SK-N-DZ (cell line): ENCODE data around the gene FKBP14.

Experiments
- DNase-seq: peaks from one replicate; pipeline ENCODE4 v3.0.0-alpha.2; 2015; ENCODE audit warnings: low spot score

Gene FKBP14

DNA sequence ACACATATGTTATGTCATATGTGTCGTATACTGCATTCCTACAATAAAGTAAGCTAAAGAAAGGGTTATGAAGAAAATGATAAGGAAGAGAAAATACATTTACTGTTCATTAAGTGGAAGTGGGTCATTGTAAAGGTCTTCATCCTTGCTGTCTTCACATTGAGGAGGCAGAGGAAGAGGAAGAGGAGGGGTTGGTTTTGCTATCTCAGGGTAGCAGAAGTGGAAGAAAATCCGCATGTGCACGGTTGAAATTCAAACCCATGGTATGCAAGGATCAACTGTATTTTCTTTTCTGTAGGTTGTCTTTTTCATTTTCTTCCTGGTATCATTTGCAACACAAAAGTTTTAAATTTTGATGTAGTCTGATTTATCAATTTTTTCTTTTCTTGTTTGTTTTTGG is 8.0 kb upstream of the FKBP14 start:
- no peak for DNase-seq

DNA sequence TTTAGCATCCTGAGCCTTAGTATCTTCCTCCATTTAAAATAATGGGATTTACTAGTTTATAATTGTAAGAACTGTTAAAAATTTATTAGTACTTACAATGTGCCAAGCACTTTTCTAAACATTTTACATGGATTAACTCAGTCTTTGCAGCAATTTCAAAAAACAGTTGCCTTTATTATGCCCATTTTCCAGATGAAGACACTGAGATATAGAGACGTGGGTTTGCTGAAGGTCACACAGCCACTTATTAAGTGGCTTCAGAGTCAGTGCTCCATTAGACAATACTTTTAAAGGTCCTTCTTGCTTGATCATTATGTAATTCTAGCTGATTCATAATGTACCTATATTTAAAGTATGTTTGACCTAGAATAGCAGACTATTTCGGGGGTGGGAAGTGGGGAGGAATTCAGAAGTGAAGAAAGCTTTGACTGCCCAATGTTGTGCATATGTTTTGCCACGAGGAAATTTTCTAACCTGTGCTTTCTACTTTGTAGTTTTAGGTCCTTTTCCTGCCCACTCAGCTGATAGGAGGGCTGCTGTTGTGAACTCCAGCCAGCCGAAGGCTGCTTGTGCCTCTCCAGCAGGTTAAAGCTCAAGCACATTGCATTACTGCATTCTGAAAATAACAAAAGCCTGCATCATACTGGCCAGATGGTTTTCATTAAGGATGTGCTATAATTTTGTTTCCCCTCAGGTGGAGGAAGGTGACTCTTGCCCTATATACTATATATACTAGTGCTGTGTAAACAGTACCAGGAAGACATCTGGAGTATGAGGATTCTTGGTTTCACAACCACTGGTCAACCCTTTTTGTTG is 6.0 kb upstream of the FKBP14 start:
- peak; percentile 46 for DNase-seq

DNA sequence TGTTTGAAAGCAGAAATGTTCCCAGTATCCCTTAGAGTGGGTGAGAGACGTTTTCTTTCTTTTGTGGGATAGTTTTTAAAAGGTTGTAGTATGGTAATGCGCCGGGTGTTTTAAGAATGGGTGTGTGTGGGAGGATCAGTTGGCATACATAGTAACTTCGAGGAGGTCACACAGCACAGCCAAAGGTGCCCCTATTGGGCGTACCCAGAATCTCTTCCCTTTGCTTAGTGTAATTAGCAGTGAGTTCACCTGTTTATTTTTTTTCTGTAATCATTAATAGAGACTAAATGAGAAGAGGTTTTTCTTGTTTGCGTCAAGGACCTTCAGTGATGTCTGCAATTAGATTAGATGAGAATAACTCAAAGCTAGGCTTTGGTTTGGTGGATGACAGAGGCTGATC is 3.2 kb upstream of the FKBP14 start:
- DNase-seq = no peak

DNA sequence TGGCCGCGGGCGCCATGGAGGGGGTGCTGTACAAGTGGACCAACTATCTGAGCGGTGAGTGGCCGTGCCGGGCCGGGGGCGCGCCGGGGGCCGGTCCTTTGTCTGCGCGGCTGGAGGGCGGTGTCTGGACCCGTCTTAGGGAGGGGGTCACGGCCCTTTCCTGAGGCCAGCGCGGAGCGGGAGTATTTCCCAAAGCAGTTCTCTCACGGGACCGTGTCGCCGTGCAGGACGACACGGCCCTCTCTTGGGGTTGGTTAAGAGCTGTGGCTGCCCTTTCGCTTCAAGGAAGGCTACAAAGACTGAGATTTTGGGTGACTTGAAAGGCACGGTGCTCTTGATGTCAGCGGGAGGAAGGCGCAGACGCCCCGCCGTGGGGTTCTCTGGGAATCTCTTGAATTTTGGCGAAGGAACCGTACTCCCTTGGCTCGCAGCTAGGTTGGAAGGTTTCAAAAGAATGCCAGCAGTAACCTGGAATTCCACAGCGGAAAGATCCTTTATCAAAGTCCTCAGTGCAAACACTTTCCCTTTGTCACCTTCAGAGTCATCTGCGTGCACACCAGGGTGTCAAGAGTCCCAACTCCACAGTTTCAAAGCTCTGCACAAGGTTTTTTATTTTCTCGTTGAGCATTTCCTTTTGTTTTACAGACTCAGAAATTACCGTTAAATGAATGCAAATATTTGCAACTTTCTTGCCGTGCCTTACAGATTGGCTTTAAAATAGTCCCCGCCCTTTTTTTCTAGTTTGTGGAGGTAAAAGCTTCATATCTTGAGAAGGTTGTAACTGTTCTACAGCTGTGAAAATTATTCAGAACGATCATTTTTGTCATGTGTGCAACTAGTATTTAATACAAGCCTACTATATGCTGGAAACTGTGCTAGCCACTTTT is 2.5 kb upstream of the FKBP14 start:
- peak; percentile 57 for DNase-seq

DNA sequence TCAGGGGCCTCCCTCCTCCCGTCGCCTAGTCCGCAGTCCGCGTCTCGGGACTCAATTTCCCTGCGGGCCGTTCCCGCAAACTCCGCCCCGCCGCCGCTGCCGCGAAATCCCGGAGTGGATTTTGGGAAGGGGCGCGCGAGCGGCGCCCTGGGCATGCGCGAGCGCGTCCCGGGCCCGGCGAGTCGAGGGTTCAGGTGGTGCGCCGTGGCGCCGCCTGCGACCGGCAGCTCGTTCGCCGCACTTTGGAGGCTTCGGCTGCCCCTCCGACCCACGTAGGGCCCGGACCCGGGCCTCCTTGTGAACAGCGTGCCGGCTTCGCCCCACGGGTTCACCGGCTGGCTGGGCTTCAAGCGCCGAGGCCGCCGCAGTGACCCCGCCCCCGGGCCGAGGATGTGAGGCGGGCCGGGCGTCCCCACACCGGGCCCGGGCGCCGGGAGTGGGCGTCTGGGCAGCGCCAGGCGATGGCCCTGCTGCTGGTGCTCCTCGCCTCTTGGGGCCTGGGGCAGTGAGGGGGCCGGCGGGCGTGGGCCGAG is 1.8 kb upstream of the FKBP14 start, which contains the start of gene PLEKHA8:
TSS of gene PLEKHA8 (plus strand) at position 197 of the 533 bp plus-strand sequence. CDS start 351 bp downstream, outside the sequence.
- peak; percentile 92 for DNase-seq

DNA sequence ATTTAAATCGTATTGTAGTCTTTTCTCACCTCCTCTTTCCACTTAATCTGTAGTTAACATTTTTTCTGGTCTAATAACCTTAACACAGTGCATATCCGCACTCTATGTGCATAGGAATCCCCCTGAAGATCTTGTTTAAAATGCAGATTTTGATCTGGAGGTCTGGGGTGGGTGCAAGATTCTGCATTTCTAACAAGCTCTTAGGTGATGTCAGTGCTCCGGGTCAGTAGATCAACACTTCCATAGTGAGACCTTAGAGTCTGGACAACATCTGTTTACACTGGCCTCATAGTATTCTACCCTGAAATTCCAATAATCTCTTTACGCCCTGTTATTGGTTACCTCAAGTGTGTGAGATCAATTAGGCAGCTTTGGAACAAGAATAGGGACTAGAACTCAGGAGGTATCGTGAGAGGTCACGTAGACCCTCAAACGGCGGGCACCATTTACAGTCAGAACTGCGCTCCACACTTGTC is 1.3 kb upstream of the FKBP14 start:
- no peak for DNase-seq

DNA sequence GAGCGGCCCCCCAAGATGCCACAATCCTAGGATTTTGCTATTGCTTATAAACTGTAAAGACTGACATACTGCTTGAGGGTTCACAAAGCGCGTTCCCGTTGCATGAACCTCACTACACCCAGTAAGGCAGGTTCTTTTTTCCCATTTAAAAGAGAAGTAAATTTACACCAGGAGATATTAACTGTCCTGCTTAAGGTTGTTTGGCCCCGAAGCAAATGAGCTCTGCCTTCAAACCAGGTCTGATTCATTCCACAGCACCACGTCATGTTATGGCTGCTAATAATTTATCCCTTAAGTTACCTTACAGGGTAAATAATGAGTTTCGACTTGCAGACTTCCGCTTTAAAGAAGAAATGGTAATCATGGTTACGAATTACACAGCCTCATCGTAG is 559 bp upstream of the FKBP14 start:
- no peak for DNase-seq

DNA sequence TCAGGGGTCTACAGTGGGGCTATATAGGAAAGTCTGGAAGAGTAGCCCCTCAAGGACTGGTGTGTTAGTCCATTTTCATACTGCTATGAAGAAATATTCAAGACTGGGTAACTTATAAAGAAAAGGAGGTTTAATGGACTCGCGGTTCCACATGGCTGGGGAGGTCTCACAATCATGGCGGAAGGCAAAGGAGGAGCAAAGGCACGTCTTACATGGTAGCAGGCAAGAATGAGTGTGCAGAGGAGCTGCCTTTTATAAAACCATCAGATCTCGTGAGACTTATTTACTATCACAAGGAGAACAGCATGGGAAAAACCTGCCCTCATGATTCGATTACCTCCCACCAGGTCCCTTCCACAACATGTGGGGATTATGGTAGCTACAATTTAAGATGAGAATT is 3.0 kb downstream of the FKBP14 start:
- DNase-seq = no peak

DNA sequence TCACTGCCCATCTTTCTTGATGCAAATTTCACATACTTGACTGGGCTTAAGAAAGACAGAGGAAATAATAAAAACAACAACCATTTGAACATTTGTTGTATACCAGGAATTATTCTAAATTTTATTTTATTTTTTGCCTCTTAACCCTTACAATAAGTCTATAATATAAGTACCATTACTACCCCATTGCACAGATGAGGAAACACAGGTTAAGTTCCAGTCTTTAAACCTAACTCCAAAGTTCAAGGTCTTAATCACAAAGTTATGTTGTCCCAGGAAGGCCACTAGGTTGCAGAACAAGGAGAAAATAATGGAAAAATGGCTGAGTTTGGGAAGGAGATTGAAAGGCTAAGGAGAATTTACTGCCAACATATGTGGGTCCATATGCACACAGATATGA is 3.5 kb downstream of the FKBP14 start:
- no peak for DNase-seq

DNA sequence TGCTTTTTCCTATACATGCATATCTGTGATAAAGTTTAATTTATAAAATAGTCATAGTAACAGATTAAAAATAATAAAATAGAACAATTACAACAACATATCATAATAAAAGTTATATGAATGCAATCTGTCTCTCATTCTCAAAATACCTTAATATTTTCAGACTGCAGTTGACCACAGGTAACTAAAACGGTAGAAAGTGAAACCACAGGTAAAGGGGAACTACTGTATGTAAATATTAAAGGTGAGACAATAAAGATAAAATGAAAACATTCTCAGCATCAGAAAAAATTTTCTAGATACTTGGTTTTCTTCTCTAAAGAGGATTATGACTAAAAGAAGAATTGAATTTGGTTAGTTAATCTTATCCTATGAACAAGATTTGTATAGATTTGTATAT is 6.0 kb downstream of the FKBP14 start:
- DNase-seq = no peak

DNA sequence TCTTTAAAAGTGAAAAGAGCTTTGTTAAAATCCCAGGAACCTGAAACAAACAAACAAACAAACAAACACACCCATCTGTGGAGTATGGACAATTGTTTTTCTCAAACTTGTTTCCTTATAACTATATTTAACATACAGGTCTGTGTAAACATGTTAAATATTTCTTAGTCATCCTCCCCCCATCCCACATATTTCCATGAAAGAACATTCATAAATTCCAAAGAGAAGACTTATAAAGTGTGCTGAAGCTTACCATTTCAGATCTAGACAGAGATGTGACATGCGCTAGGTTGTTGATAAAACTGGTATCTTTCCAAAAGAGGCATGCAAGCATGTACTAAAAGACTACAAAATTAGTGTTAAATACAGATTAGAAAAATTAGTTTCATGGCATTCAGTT is 6.5 kb downstream of the FKBP14 start:
- DNase-seq = no peak

DNA sequence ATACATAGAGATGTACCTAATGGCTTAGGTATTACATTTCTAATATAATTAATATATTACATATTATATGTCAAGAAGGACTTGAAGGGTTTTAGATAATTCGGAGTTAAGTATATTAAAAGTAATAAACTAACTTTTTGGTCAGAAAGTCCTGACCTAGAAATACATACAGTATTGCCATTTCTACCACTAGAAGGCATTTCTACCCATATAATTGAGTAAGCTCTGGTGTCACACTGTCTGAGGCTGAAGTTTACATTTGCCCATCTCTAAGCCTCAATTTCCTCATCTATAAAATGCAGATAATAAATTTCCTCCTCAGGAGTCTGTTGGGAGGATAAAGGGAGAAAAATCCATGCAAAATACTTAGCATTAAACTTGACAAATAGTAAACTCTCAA is 7.1 kb downstream of the FKBP14 start:
- DNase-seq = no peak

DNA sequence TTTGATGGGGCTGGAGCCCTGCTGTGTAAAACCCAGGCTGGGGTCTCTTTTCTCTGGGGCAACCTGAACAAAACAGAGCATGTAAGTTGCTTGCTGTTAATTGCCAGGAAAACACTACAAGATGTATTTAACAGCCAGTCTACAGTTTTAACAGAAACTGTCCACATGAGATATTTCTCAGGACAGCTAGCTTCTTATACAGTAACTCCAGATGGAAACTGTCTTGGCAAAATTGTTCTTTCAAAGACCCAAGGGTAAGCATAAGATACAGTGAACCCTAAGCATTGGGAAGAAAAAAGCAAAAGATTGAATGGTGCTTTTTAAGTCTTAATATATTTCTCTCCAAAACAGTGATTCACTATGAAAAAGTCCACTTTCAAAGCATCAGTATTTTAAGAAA is 8.1 kb downstream of the FKBP14 start:
- DNase-seq = no peak

DNA sequence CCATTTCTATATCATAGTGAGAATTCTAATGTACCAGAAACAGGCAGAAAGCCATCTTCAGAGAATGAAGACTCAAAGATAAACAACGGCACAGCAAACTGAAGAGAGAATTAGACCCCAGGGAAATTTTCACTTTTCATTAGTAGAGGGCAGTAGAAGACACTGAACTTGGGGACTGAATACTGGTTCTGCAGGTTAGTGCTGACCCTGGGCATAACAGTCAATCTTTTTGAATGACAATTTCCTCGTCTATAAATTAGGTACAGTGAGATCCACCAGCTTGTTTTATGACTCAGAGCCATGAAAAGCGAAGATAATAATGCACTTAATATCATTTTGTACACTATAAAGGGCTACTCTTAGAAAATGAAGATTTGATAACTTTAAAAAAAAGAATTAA is 13.7 kb downstream of the FKBP14 start:
- no peak for DNase-seq

DNA sequence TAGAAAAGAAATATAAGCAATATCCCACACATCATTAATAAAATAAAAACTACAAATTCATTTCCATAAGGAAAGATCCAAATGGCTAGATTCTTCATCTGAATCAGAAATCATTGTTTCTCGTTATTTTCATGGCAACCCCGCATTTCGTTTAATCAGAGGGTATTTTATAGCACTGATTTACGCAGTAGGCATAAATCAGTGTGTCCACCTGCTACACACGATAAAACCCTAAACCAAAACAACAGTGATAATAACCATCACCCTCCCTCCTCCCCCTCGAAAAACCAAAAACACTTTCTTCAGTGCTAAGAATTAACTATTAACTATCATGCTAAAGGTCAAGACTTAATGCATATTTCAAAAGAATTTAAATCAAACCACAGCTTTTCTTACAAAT is 16.5 kb downstream of the FKBP14 start:
- no peak for DNase-seq

DNA sequence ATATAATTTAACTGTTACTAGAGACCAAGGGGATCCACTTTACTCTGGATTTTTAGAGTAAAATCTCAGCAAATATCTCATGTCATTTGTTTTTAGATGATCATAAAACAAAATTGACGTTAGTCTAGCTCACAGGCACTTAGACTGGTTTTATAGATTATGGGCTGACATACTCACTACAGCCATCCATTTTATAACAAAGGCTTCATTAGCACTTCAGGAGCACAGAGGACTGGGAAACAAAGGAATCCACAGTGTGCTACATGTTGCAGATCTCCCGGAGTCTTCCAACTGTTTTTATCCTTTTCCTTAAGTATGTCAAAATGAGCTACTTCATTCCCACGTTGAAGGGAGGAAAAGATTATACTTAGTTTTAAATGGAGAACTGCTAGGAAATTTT is 21.0 kb downstream of the FKBP14 start:
- no peak for DNase-seq

DNA sequence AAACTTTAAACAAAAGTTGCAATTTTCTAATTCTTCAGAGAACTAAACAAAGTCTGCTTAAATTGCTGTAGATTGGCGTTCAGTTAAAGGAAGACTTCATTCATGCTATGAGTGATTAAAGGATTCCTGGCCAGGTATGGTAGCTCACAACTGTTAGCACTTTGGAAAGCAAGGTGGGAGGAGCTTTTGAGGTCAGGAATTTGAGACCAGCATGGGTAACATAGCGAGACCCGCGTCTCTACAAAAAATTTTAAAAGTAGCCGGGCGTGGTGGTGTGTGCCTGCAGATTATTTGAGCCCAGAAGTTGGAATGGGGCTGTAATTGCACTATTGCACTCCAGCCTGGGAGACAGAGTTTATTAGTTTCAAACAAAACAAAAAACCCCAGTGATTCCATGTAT is 23.4 kb downstream of the FKBP14 start:
- DNase-seq = no peak

DNA sequence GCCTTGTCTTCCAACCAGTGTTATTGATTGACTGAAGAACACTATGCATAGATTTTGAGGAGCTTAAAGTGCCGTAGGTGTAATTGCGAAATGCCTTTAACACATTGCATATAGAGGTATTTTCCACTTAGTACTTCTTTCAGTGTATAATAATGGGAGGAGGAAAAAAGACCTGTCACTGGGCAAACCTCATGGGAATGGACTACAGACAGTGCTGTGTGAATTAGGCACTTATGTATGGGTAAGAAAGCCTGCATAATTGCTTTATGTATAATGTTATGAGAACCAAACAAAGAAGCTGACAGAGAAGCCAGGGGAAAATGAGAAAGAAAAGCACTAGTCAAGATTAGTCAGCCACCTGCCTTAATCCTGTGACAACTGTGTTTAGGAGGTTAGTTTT is 24.5 kb downstream of the FKBP14 start:
- DNase-seq = peak; percentile 10

DNA sequence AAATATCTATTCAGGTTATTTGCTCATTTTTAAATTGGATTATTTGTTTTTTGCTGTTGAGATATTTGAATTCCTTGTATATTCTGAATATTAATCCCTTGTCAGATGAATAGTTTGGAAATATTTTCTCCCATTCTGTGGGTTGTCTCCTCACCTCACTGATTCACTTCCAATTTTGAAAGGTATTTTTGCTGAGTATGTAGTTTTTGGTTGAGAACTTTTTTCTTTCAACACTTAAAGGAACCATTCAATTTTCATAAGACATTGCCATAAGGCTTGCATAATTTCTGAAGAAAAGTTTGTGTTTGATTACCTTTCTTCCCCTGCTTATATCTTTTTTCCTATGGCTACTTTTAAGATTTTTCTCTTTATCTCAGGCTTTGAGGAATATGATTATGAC is 28.0 kb downstream of the FKBP14 start:
- DNase-seq = no peak

DNA sequence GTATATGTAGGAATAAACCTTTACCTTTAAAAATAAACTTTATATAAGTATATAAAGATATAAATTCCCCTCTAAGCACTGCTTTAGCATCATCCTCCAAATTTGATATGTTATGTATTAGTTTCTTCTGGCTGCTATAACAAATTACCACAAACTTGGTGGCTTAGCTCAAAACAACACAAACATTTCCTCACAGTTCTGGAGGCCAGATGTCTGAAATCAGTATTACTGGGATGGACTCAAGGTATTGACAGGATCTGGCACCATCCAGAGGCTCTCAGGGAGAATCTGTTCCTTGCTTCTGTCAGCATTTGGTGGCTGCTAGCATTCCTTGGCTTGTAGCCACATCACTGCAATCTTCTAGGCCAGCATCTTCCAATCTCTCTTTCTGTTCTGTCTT is 30.2 kb downstream of the FKBP14 start:
- DNase-seq = no peak

DNA sequence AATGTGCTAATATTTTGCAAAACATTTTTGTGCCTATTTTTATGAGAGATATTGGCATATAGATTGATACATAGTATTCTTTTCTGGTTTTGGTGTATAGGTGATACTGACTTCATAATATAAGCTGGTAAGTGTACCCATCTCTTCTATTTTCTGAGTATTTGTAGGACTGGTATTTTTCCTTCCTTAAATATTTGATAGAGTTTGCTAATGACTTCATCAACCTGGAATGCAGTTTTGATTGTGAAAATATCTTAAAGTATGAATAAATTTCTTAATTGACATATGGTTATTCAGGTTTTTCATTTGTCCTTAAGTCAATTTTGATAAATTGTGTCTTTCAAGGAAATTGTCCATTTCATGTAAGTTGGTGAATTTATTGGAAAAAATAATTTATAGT is 30.9 kb downstream of the FKBP14 start:
- DNase-seq = no peak

DNA sequence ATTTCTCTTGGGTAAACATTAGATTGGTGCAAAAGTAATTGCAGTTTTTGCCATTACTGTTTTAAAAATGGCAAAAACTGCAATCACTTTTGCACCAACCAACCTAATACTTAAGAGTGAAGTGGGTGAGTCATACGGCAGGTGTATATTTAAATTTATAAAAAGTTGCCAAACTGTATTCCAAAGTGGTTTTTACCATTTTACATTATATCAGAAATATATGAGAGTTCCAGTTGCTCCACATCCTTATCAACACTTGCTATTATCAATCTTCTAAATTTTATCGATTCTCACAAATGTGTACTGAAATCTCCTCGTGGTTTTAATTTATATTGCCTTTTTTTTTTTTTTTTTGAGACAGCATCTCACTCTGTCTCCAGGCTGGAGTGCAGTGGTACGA is 33.4 kb downstream of the FKBP14 start:
- DNase-seq = no peak
